BE2C (cell line): ENCODE data around the gene TNP1.

Experiments
- DNase-seq: peaks from one replicate; pipeline ENCODE4 v3.0.0-alpha.2; 2020
- H3K27me3 ChIP-seq: fragments of 250-450 bp; sonication (Bioruptor Pico); 2 replicates; pipeline ENCODE4 v1.5.1; 2020; ENCODE audit warnings: mild to moderate bottlenecking
- H3K36me3 ChIP-seq: fragments of 250-450 bp; sonication (Bioruptor Pico); 2 replicates; pipeline ENCODE4 v1.5.1; 2020; ENCODE audit warnings: mild to moderate bottlenecking
- H3K4me1 ChIP-seq: fragments of 250-450 bp; sonication (Bioruptor Pico); 2 replicates; pipeline ENCODE4 v1.5.1; 2020
- H3K4me3 ChIP-seq: 2 replicates; pipeline ENCODE4 v1.5.1; 2011; ENCODE audit warnings: low read depth, low read length
- H3K9me3 ChIP-seq: fragments of 250-450 bp; sonication (Bioruptor Pico); 2 replicates; pipeline ENCODE4 v1.5.1; 2020
- TF ChIP-seq, protein P1 (sequence below): IDR thresholded peaks from 2 replicates; pipeline ENCODE4 v1.5.1; 2012; ENCODE audit warnings: mild to moderate bottlenecking, low read depth, low read length

TNP1 gene

DNA sequence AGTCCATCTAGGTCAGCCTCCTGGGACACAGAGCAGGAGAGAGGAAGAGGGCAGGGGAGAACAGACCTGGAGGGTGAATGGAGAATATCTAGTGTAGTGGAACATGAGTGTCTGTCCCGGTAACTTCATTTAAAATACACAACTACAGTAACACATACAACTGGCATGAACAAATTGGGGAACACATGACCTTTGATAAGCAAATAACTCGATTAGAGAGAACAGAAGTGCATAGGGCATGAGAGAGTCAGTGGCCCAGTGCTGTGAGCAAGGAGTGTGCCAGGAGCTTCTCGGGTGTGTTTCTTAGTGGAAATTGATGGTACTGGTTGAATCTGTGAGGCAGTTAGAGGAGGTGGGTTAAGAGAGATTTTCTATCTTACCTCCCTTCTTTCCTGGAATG lies 40.8 kb downstream of the TNP1 start:
- H3K4me1 ChIP-seq, result no peaks in the 10 kb centered on the region; the same call in 1 of the 2 replicates
- no peaks in the 10 kb centered on the region for H3K36me3 ChIP-seq
- no peak for DNase-seq
- H3K27me3 ChIP-seq, result no peaks in the 10 kb centered on the region
- TF ChIP-seq, protein P1, sequence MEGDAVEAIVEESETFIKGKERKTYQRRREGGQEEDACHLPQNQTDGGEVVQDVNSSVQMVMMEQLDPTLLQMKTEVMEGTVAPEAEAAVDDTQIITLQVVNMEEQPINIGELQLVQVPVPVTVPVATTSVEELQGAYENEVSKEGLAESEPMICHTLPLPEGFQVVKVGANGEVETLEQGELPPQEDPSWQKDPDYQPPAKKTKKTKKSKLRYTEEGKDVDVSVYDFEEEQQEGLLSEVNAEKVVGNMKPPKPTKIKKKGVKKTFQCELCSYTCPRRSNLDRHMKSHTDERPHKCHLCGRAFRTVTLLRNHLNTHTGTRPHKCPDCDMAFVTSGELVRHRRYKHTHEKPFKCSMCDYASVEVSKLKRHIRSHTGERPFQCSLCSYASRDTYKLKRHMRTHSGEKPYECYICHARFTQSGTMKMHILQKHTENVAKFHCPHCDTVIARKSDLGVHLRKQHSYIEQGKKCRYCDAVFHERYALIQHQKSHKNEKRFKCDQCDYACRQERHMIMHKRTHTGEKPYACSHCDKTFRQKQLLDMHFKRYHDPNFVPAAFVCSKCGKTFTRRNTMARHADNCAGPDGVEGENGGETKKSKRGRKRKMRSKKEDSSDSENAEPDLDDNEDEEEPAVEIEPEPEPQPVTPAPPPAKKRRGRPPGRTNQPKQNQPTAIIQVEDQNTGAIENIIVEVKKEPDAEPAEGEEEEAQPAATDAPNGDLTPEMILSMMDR, result no peak
- no peak overlapping the region for H3K4me3 ChIP-seq
- no peaks in the 10 kb centered on the region for H3K9me3 ChIP-seq

DNA sequence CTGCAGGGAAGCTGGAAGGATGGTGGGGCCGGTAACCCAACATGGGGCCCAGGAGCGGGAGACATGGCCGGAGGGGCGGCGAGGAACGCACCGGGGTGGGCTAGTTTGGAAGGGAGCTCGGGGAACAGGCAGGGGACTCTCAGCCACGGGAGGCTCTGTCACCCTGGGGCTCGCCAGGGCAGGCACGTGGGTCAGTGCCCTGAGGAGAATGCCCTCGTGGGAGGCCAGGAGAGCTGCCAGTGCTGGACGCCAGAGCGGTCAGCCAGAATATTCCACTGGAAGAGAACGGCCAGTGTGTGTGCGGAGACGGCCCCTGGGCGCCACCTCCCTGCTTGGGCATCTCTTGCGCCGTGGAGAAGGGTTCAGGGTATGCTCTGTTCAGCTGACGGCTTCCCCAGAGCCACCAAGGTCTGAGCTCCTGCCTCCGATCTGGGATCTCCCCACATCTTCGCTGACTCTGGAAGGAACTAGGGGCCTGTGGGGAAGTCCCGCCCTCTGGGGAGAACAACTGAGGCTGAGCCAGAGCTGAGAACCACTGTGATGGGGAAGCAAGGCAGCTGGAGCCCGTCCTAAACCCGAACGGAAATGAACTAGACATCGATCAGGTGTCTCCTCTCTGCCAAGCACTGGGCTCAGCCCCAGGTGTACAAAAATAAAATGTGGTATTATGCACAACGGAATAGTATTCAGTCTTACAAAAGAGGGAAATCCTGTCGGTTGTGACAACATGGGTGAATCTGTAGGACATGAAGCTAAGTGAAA lies 49.3 kb downstream of the TNP1 start:
- Histone ChIP-seq H3K4me1 (no peaks in the 10 kb centered on the region), H3K36me3 (no peaks in the 10 kb centered on the region), H3K27me3 (no peaks in the 10 kb centered on the region), H3K9me3 (no peaks in the 10 kb centered on the region), H3K4me3 (no peak overlapping the region)
- TF ChIP-seq, protein P1, result no peak
- DNase-seq, result no peak
